B cell (primary cell): ENCODE data around the gene MORC4. TPM values are rescaled to one million over a fixed set of nuclear protein-coding genes. Genes with fewer than 3 reads are reported as not detected.

ENCODE experiments used
- ATAC-seq: fragments of 200-7000 bp; cut with Tn5 transposase; one replicate; pipeline ENCODE4 v1.10.0; 2021; ENCODE audit warnings: low read depth, mild to moderate bottlenecking, moderate number of reproducible peaks, moderate library complexity
- CTCF ChIA-PET: fragments of 350-600 bp; sonication (Branson Sonifier 250); formaldehyde crosslinking; loops from one replicate; lab custom pipeline; 2021; ENCODE audit warnings: antibody characterized with exemption, inconsistent platforms; lab: Charles Lee
- POLR2A ChIA-PET: fragments of 350-600 bp; sonication (Branson Sonifier 250); formaldehyde crosslinking; loops from one replicate; lab custom pipeline; 2021; ENCODE audit warnings: antibody characterized with exemption; lab: Charles Lee
- DNase-seq: peaks from one replicate; pipeline ENCODE4 v3.0.0; 2013
- H2AFZ ChIP-seq: 2 replicates; pipeline ENCODE4 v1.6.1; 2012; ENCODE audit warnings: mild to moderate bottlenecking, low read depth, low read length; ENCODE audit not compliant: insufficient read depth, poor library complexity, severe bottlenecking
- H3K27ac ChIP-seq, 2 donors: 1 replicate in 1 of 2; 2 replicates in 1 of 2; pipeline ENCODE4 v1.5.1; 2012 to 2013; ENCODE audit warnings: low read length in 2 of 2, mild to moderate bottlenecking in 2 of 2, moderate library complexity in 1 of 2
- H3K27me3 ChIP-seq, 4 experiments: fragments of 200-600 bp in 1 of 4; sonication (generic) in 1 of 4; replicated peaks in 1 of 4; 1 replicate in 2 of 4; 2 replicates in 2 of 4; pipeline versions ENCODE4 v1.6.1 to v1.7.0; 2013 to 2016; ENCODE audit warnings: low read length in 3 of 4, mild to moderate bottlenecking in 2 of 4, mixed read lengths in 1 of 4, moderate library complexity in 1 of 4; ENCODE audit not compliant: insufficient read depth in 4 of 4, control insufficient read depth in 3 of 4; ENCODE audit errors: control extremely low read depth in 1 of 4
- H3K36me3 ChIP-seq, 2 experiments: replicated peaks in 1 of 2; 1 replicate in 1 of 2; 2 replicates in 1 of 2; pipeline versions ENCODE4 v1.6.1 to v1.7.1; 2013; ENCODE audit warnings: low read length in 1 of 2; ENCODE audit not compliant: insufficient read depth in 2 of 2, control insufficient read depth in 1 of 2; ENCODE audit errors: control extremely low read depth in 1 of 2, extremely low read depth in 1 of 2
- H3K4me1 ChIP-seq, 2 donors: fragments of 200-600 bp in 1 of 2; sonication (generic) in 1 of 2; 1 replicate in 1 of 2; 2 replicates in 1 of 2; pipeline versions ENCODE4 v1.5.1 to v1.6.1; 2013 to 2017; ENCODE audit warnings: low read length in 2 of 2; ENCODE audit not compliant: control insufficient read depth in 2 of 2, insufficient read depth in 2 of 2
- H3K4me2 ChIP-seq: replicated peaks from 2 replicates; pipeline ENCODE3; 2012; ENCODE audit warnings: mild to moderate bottlenecking, low read depth, low read length; ENCODE audit not compliant: poor library complexity, severe bottlenecking
- H3K4me3 ChIP-seq, 5 experiments: fragments of 200-600 bp in 1 of 5; sonication (generic) in 1 of 5; 1 replicate in 3 of 5; 2 replicates in 2 of 5; pipeline versions ENCODE4 v1.5.1 to v1.7.0; 2011 to 2016; ENCODE audit warnings: low read length in 4 of 5, mild to moderate bottlenecking in 4 of 5, low read depth in 2 of 5, control low read depth in 1 of 5, moderate library complexity in 1 of 5; ENCODE audit not compliant: insufficient read depth in 1 of 5; ENCODE audit errors: control extremely low read depth in 1 of 5, extremely low read depth in 1 of 5
- H3K79me2 ChIP-seq: fragments of 200-600 bp; sonication (generic); one replicate; pipeline ENCODE4 v1.6.0; 2016; ENCODE audit warnings: low read length; ENCODE audit not compliant: control insufficient read depth, insufficient read depth
- H3K9ac ChIP-seq: fragments of 200-600 bp; sonication (generic); 2 replicates; pipeline ENCODE4 v1.6.1; 2017; ENCODE audit warnings: mild to moderate bottlenecking, low read length, moderate library complexity
- H3K9me3 ChIP-seq, 3 donors: one replicate each; pipeline versions ENCODE4 v1.6.1 to v1.7.1; 2013; ENCODE audit warnings: low read length in 2 of 3; ENCODE audit not compliant: control insufficient read depth in 2 of 3, insufficient read depth in 1 of 3; ENCODE audit errors: control extremely low read depth in 1 of 3
- H4K20me1 ChIP-seq: 2 replicates; pipeline ENCODE4 v1.6.0; 2012; ENCODE audit warnings: mild to moderate bottlenecking, low read length; ENCODE audit not compliant: insufficient read depth, control insufficient read depth, poor library complexity, severe bottlenecking
- H3K27ac Mint-ChIP-seq: one replicate; pipeline ENCODE4 v1.8.0; 2021; ENCODE audit warnings: mixed read lengths
- H3K27me3 Mint-ChIP-seq: one replicate; pipeline ENCODE4 v1.8.0; 2021; ENCODE audit warnings: mixed read lengths
- H3K4me1 Mint-ChIP-seq: one replicate; pipeline ENCODE4 v1.8.0; 2021; ENCODE audit warnings: mixed read lengths
- H3K4me3 Mint-ChIP-seq: one replicate; pipeline ENCODE4 v1.8.0; 2021; ENCODE audit warnings: mixed read lengths
- H3K9me3 Mint-ChIP-seq: one replicate; pipeline ENCODE4 v1.8.0; 2022; ENCODE audit warnings: mixed read lengths; ENCODE audit not compliant: insufficient read depth
- EZH2 ChIP-seq: IDR thresholded peaks from 2 replicates; pipeline ENCODE4 v1.6.1; 2012; ENCODE audit warnings: borderline replicate concordance, low read depth, mild to moderate bottlenecking, moderate library complexity, low read length; ENCODE audit not compliant: insufficient read depth, poor library complexity, severe bottlenecking
- WGBS: methylation state at CpG from one replicate; pipeline ENCODE4 v1.1.5; 2013; ENCODE audit warnings: missing lambda C conversion rate; ENCODE audit not compliant: insufficient coverage; 5-methylcytosine and 5-hydroxymethylcytosine counted together
- intact Hi-C: fragments of 100-400 bp; cut with micrococcal nuclease; formaldehyde crosslinking; loops from one replicate; pipeline ENCODE4 v1.10.0; 2022
- polyA plus RNA-seq: library from polyadenylated mRNA; depleted of rRNA; stranded (reverse); fragments of >200 nt; gene quantifications from 2 replicates; pipeline ENCODE4 v1.2.3, GENCODE V29; 2012
- total RNA-seq, 2 donors: library from RNA; stranded (reverse); fragments of 120-200 nt in 1 of 2; gene quantifications; 1 replicate in 1 of 2; 2 replicates in 1 of 2; pipeline versions ENCODE4 v1.2.3 to v1.2.4, GENCODE V29; 2013 to 2022
- TF ChIP-seq, protein P1 (sequence below): fragments of 200-600 bp; IDR thresholded peaks from one replicate; pipeline ENCODE4 v1.8.0; 2022; ENCODE audit warnings: antibody characterized with exemption, mild to moderate bottlenecking

MORC4 gene
- total and polyA plus RNA-seq, 2 donors (not counting 1 experiment from before 2014, with no cell fraction given): 1.1 to 6.3 TPM

DNA sequence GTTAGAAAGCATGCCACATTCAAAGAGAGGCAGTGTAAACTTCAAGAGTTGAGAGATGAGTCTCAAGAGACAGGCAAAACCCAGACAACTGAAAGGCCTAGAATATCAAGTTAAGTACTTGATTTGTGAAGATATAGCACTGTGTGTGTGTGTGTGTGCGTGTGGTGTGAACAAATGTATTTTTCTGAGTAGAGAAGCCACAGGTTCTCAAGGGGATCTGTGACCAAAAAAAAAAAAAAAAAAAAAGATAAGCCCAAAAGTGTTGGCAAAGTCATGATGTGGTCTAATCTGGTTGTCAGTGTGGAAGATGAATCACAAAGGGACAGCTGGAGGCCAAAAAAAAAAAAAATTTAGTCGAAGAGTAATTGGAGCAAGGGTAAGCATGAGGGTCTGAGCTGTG, 100.7 kb downstream of the MORC4 start:
- no peak overlapping the region for H3K4me2 ChIP-seq
- no peaks in the 10 kb centered on the region for H3K4me1 Mint-ChIP-seq
- H3K36me3 ChIP-seq: no peaks in the 10 kb centered on the region
- no peak for ATAC-seq
- no peak for DNase-seq
- intact Hi-C loops: loop anchor here (10.0 kb wide), 2 partner anchors 526 to 756 kb away; no protein-coding TSS in a partner anchor
- no peak overlapping the region for H3K4me3 ChIP-seq
- H3K4me3 Mint-ChIP-seq: no peak overlapping the region
- H3K27me3 ChIP-seq: peaks cover 0 to 3% (median 0%) of the 10 kb centered on the region in 4 experiments
- no peaks in the 10 kb centered on the region for H4K20me1 ChIP-seq
- H3K9me3 Mint-ChIP-seq: no peaks in the 10 kb centered on the region
- H3K4me1 ChIP-seq: no peaks in the 10 kb centered on the region
- no peak overlapping the region for H2AFZ ChIP-seq
- H3K79me2 ChIP-seq: no peaks in the 10 kb centered on the region
- no peak overlapping the region for H3K27ac ChIP-seq
- TF ChIP-seq EZH2: no peak
- TF ChIP-seq, protein P1, sequence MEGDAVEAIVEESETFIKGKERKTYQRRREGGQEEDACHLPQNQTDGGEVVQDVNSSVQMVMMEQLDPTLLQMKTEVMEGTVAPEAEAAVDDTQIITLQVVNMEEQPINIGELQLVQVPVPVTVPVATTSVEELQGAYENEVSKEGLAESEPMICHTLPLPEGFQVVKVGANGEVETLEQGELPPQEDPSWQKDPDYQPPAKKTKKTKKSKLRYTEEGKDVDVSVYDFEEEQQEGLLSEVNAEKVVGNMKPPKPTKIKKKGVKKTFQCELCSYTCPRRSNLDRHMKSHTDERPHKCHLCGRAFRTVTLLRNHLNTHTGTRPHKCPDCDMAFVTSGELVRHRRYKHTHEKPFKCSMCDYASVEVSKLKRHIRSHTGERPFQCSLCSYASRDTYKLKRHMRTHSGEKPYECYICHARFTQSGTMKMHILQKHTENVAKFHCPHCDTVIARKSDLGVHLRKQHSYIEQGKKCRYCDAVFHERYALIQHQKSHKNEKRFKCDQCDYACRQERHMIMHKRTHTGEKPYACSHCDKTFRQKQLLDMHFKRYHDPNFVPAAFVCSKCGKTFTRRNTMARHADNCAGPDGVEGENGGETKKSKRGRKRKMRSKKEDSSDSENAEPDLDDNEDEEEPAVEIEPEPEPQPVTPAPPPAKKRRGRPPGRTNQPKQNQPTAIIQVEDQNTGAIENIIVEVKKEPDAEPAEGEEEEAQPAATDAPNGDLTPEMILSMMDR: no peak
- no peaks in the 10 kb centered on the region for H3K27me3 Mint-ChIP-seq
- H3K9me3 ChIP-seq: no peaks in the 10 kb centered on the region
- H3K9ac ChIP-seq: no peak overlapping the region
- no peak overlapping the region for H3K27ac Mint-ChIP-seq
- WGBS: no CpG with 5 or more reads among the region's 2 CpGs
- POLR2A ChIA-PET: no interaction called here
- CTCF ChIA-PET: interaction anchor here (0.7 to 2.8 kb wide), 6 partner anchors 86 to 995 kb away, joined by 3 to 11 read pairs (median 7); partner anchors contain the start of gene NCBP2L

GRCh38 chrX:106898462-106898861, 101.5 kb downstream of the MORC4 start:
- Mint-ChIP-seq H3K4me1 (no peaks in the 10 kb centered on the region), H3K9me3 (no peaks in the 10 kb centered on the region), H3K27ac (no peak overlapping the region), H3K4me3 (no peak overlapping the region), H3K27me3 (no peaks in the 10 kb centered on the region)
- no peak overlapping the region for H3K27ac ChIP-seq
- peak; percentile 39 for ATAC-seq
- no peaks in the 10 kb centered on the region for H3K9me3 ChIP-seq
- no CpG with 5 or more reads among the region's 1 CpG for WGBS
- H3K4me1 ChIP-seq: no peaks in the 10 kb centered on the region
- intact Hi-C loops: loop anchor here (10.0 kb wide), 2 partner anchors 526 to 756 kb away; no protein-coding TSS in a partner anchor
- H3K36me3 ChIP-seq: no peaks in the 10 kb centered on the region
- no peaks in the 10 kb centered on the region for H3K79me2 ChIP-seq
- H3K9ac ChIP-seq: no peak overlapping the region
- H2AFZ ChIP-seq: no peak overlapping the region
- H3K27me3 ChIP-seq: peaks cover 0 to 3% (median 0%) of the 10 kb centered on the region in 4 experiments
- ChIA-PET CTCF (interaction anchor here (0.7 to 2.8 kb wide), 7 partner anchors 87 to 996 kb away, joined by 3 to 11 read pairs (median 7); partner anchors contain the start of gene NCBP2L), POLR2A (no interaction called here)
- no peak overlapping the region for H3K4me2 ChIP-seq
- DNase-seq: peak; percentile 44
- TF ChIP-seq EZH2: no peak
- TF ChIP-seq, protein P1: peak; percentile 43
- H4K20me1 ChIP-seq: no peaks in the 10 kb centered on the region
- H3K4me3 ChIP-seq: no peak overlapping the region
